ENCODE results near the gene YTHDF2.

- TF ChIP-seq CTCF (conservative IDR thresholded peaks at IDR 0.05; ENCODE audit: low read depth, low read length) (no peak), EZH2phosphoT487 (IDR thresholded peaks at IDR 0.05; ENCODE audit: borderline replicate concordance, low read length) (no peak)
Measured at GRCh38 chr1:28740118-28740517, 3.4 kb downstream of the YTHDF2 start.

All from PC-3 (cell line).